ENCODE results near the gene C1orf50. TPM values are rescaled to one million over a fixed set of nuclear protein-coding genes. Genes with fewer than 3 reads are reported as not detected.

The C1orf50 gene
- total RNA-seq, 1 donor from 2014 or later: 3.2 TPM

GRCh38 chr1:42740851-42741580 lies 26.0 kb upstream of the C1orf50 start:
- H3K27ac ChIP-seq: no peak overlapping the region
- no peaks in the 10 kb centered on the region for H3K27me3 ChIP-seq
- TF ChIP-seq POLR2A (IDR thresholded peaks at IDR 0.05): no peak
- no peak for TF ChIP-seq CTCF (IDR thresholded peaks at IDR 0.05)
- no peak for TF ChIP-seq POLR2AphosphoS5 (IDR thresholded peaks at IDR 0.05; ENCODE audit: insufficient read depth in 1 of 2, low read depth in 1 of 2)
- H3K4me1 ChIP-seq: peaks cover 33% of the 10 kb centered on the region
- intact Hi-C loops (cut with DNase I): no loop called here
- no peaks in the 10 kb centered on the region for H3K9me3 ChIP-seq
- no peak overlapping the region for H3K4me3 ChIP-seq
- H3K36me3 ChIP-seq: peaks cover 0 to 6% of the 10 kb centered on the region in 2 donors
- no peak for DNase-seq (ENCODE audit: extremely low spot score in 2 of 2)

- intact Hi-C loops (cut with DNase I): no loop called here
- Histone ChIP-seq H3K27me3 (no peaks in the 10 kb centered on the region), H3K27ac (no peak overlapping the region), H3K9me3 (no peaks in the 10 kb centered on the region), H3K4me3 (no peak overlapping the region), H3K4me1 (peaks cover 26% of the 10 kb centered on the region), H3K36me3 (peaks cover 0 to 12% of the 10 kb centered on the region in 2 donors)
- no peak for TF ChIP-seq POLR2A (IDR thresholded peaks at IDR 0.05)
- TF ChIP-seq CTCF (IDR thresholded peaks at IDR 0.05): no peak
- no peak for DNase-seq (ENCODE audit: extremely low spot score in 2 of 2)
These were observed 25.3 kb upstream of the C1orf50 start for GRCh38 chr1:42741706-42742105.

DNA sequence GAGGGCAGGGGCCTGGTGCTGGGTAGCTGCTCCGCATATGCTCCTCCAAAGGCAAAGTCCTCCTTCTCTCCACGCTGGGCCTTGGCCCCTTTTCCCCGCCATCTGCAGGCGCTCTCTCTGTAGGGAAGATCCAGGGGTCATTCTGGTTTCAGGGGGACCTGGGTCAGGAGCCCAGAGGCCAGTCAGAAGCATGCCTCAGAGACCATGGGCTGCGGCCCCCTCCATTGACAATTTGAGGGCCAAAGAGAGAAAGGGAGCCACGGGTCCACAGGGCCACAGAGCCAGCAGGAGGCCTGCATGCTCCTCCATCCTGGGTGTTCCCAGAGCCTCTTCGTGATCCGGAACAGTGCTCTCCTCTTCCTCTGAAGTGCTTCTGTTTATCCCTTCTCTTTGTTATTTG lies 24.9 kb upstream of the C1orf50 start:
- intact Hi-C loops (cut with DNase I): no loop called here
- no peaks in the 10 kb centered on the region for H3K9me3 ChIP-seq
- TF ChIP-seq POLR2A (IDR thresholded peaks at IDR 0.05) (no peak), POLR2AphosphoS5 (IDR thresholded peaks at IDR 0.05; ENCODE audit: insufficient read depth in 1 of 2, low read depth in 1 of 2) (no peak)
- no peak overlapping the region for H3K4me3 ChIP-seq
- no peaks in the 10 kb centered on the region for H3K27me3 ChIP-seq
- no peak overlapping the region for H3K27ac ChIP-seq
- DNase-seq (ENCODE audit: extremely low spot score in 2 of 2): no peak
- H3K4me1 ChIP-seq: peaks cover 22% of the 10 kb centered on the region
- peaks cover 0 to 12% of the 10 kb centered on the region in 2 donors for H3K36me3 ChIP-seq

- Histone ChIP-seq H3K4me3 (no peak overlapping the region), H3K27me3 (no peaks in the 10 kb centered on the region), H3K27ac (no peak overlapping the region), H3K4me1 (peaks cover 18% of the 10 kb centered on the region), H3K9me3 (no peaks in the 10 kb centered on the region), H3K36me3 (peaks cover 0 to 12% of the 10 kb centered on the region in 2 donors)
- TF ChIP-seq POLR2A (IDR thresholded peaks at IDR 0.05) (no peak), POLR2AphosphoS5 (IDR thresholded peaks at IDR 0.05; ENCODE audit: insufficient read depth in 1 of 2, low read depth in 1 of 2) (no peak), CTCF (IDR thresholded peaks at IDR 0.05) (no peak)
- intact Hi-C loops (cut with DNase I): no loop called here
- no peak for DNase-seq (ENCODE audit: extremely low spot score in 2 of 2)
These were observed 24.3 kb upstream of the C1orf50 start for GRCh38 chr1:42742617-42743316.

DNA sequence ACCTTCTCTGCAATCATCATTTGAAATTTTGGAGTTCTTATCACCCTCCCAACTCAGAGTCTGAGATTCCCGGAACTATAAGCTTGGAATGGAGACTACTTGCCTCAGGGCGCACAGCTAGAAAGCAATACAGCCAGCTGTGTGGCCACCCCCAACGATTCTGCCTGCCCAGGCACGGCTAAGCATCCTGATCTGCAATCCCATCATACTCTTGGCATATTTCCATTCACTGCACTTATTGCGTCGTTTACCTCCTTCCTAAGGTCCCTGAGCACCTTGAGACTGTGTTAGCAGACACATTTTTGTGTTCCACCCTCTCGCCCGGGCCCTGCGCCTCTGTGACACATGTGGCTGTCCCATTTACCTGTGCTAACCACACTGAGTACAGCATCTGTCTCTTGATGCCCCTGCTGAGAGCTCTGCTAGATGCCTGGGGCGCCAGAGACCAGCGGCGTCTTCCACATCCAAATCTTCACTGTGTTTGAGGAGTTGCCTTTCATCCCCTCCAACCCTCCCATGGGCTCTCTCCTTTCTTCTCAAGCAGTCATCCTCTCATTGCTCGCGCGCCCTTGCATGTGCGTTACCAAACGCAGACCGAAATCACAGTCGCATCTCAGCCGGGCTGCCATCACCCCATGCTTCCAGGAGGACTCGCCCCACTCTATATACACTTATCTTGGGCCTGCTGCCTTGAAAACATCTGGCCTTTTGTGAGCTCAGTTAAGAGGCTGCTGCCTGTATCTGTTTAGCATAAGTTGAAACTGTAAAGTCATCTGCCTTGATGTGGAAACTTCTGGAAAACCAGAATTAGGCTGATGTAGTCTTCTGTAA lies 23.5 kb upstream of the C1orf50 start:
- no peak for DNase-seq (ENCODE audit: extremely low spot score in 2 of 2)
- no peak overlapping the region for H3K27ac ChIP-seq

More for the DNA sequence above, 23.5 kb upstream of the C1orf50 start:
- no peak overlapping the region for H3K4me3 ChIP-seq
- intact Hi-C loops (cut with DNase I): no loop called here
- peaks cover 18% of the 10 kb centered on the region for H3K4me1 ChIP-seq
- H3K27me3 ChIP-seq: no peaks in the 10 kb centered on the region
- TF ChIP-seq CTCF (IDR thresholded peaks at IDR 0.05) (no peak), POLR2A (IDR thresholded peaks at IDR 0.05) (no peak), POLR2AphosphoS5 (IDR thresholded peaks at IDR 0.05; ENCODE audit: insufficient read depth in 1 of 2, low read depth in 1 of 2) (no peak)
- H3K36me3 ChIP-seq: peaks cover 0 to 12% of the 10 kb centered on the region in 2 donors
- no peaks in the 10 kb centered on the region for H3K9me3 ChIP-seq

Measured in vagina (tissue), 2 donors.